ENCODE data around the gene RCSD1. TPM values are rescaled to one million over a fixed set of nuclear protein-coding genes. Genes with fewer than 3 reads are reported as not detected.

RCSD1 gene
- total and polyA plus RNA-seq, 10 of the 15 experiments (the other 5 are each of a cell fraction or from before 2014, with no cell fraction given) = 11.4 to 78.3 (median 71.6) TPM

- SMC1A ChIA-PET (ENCODE audit: uncharacterized antibody, unreplicated experiment) = no interaction called here
- CTCF ChIA-PET = no interaction called here
- no peak overlapping the region for H3K4me2 ChIP-seq (ENCODE audit: control insufficient read depth, insufficient read depth)
- H3K79me2 ChIP-seq (ENCODE audit: control insufficient read depth, insufficient read depth, low read length) = peaks cover 45% of the 10 kb centered on the region
- RAD21 ChIA-PET (ENCODE audit: unreplicated experiment) = no interaction called here
- H3K9ac ChIP-seq (ENCODE audit: control insufficient read depth, insufficient read depth, low read length) = no peak overlapping the region
- H2AFZ ChIP-seq (ENCODE audit: control insufficient read depth, low read depth, low read length) = no peak overlapping the region
- no TSS peak for BruUV-seq (replicated peaks)
- in situ Hi-C loops (cut with MboI) = no loop called here
- 0 out of 4 replicates have a peak, but pooled peaks cover 0 to 3% of the 10 kb centered on the region in 2 experiments for H3K36me3 ChIP-seq (ENCODE audit: control insufficient read depth in 2 of 2, insufficient read depth in 2 of 2, low read length in 1 of 2)
- no peaks in the 10 kb centered on the region for H3K9me3 ChIP-seq (replicated peaks; ENCODE audit: control insufficient read depth, insufficient read depth, low read length)
- no peak overlapping the region for H3K27ac ChIP-seq (ENCODE audit: control insufficient read depth, insufficient read depth)
- no peaks in the 10 kb centered on the region for H3K27me3 ChIP-seq (replicated peaks in 1 of 2; ENCODE audit: control insufficient read depth in 2 of 2, insufficient read depth in 2 of 2, low read length in 1 of 2)
- FAIRE-seq (no peak), ATAC-seq (no peak), DNase-seq (ENCODE audit: low read depth, low spot score) (no peak)
- 97% methylated on average over 3 of the region's 3 CpGs for WGBS (ENCODE audit: insufficient coverage, insufficient replicate concordance, low lambda C conversion rate, missing lambda C conversion rate)
- H3K4me1 ChIP-seq (ENCODE audit: control insufficient read depth, insufficient read depth, low read length) = peaks cover 10% of the 10 kb centered on the region
- H3K4me3 ChIP-seq = no peak overlapping the region
- no peaks in the 10 kb centered on the region for H4K20me1 ChIP-seq (ENCODE audit: control insufficient read depth, insufficient read depth)
- intact Hi-C loops (cut with micrococcal nuclease; ENCODE audit: unreplicated experiment) = no loop called here
- POLR2A ChIA-PET = no interaction called here
- TF ChIP-seq PKNOX1 (IDR thresholded peaks at IDR 0.05) = no peak
- TF ChIP-seq ZBTB11 (CRISPR knock-in tag; IDR thresholded peaks at IDR 0.05) = no peak
- no peak for TF ChIP-seq TAF1 (IDR thresholded peaks at IDR 0.05; ENCODE audit: borderline replicate concordance, low read depth, low read length)
- TF ChIP-seq BHLHE40 (IDR thresholded peaks at IDR 0.05; ENCODE audit: borderline replicate concordance in 1 of 2, low read depth in 2 of 2, low read length in 1 of 2) = no peak
- TF ChIP-seq, protein P1, sequence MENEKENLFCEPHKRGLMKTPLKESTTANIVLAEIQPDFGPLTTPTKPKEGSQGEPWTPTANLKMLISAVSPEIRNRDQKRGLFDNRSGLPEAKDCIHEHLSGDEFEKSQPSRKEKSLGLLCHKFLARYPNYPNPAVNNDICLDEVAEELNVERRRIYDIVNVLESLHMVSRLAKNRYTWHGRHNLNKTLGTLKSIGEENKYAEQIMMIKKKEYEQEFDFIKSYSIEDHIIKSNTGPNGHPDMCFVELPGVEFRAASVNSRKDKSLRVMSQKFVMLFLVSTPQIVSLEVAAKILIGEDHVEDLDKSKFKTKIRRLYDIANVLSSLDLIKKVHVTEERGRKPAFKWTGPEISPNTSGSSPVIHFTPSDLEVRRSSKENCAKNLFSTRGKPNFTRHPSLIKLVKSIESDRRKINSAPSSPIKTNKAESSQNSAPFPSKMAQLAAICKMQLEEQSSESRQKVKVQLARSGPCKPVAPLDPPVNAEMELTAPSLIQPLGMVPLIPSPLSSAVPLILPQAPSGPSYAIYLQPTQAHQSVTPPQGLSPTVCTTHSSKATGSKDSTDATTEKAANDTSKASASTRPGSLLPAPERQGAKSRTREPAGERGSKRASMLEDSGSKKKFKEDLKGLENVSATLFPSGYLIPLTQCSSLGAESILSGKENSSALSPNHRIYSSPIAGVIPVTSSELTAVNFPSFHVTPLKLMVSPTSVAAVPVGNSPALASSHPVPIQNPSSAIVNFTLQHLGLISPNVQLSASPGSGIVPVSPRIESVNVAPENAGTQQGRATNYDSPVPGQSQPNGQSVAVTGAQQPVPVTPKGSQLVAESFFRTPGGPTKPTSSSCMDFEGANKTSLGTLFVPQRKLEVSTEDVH (IDR thresholded peaks at IDR 0.05; ENCODE audit: low read depth, partially characterized antibody) = no peak
- no peak for TF ChIP-seq EP300 (IDR thresholded peaks at IDR 0.05; ENCODE audit: borderline replicate concordance in 1 of 2, control insufficient read depth in 1 of 2, low read depth in 2 of 2, low read length in 2 of 2)
- TF ChIP-seq, protein P2, sequence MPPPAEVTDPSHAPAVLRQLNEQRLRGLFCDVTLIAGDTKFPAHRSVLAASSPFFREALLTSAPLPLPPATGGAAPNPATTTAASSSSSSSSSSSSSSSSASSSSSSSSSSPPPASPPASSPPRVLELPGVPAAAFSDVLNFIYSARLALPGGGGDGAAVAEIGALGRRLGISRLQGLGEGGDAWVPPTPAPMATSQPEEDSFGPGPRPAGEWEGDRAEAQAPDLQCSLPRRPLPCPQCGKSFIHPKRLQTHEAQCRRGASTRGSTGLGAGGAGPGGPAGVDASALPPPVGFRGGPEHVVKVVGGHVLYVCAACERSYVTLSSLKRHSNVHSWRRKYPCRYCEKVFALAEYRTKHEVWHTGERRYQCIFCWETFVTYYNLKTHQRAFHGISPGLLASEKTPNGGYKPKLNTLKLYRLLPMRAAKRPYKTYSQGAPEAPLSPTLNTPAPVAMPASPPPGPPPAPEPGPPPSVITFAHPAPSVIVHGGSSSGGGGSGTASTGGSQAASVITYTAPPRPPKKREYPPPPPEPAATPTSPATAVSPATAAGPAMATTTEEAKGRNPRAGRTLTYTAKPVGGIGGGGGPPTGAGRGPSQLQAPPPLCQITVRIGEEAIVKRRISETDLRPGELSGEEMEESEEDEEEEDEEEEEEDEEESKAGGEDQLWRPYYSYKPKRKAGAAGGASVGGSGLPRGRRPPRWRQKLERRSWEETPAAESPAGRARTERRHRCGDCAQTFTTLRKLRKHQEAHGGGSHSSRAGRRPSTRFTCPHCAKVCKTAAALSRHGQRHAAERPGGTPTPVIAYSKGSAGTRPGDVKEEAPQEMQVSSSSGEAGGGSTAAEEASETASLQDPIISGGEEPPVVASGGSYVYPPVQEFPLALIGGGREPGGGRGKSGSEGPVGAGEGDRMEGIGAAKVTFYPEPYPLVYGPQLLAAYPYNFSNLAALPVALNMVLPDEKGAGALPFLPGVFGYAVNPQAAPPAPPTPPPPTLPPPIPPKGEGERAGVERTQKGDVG (CRISPR knock-in tag; IDR thresholded peaks at IDR 0.05) = no peak
- no peak for TF ChIP-seq MYC (IDR thresholded peaks at IDR 0.05; ENCODE audit: insufficient read depth, insufficient read length, insufficient replicate concordance, low read length, severe bottlenecking)
- no peak for TF ChIP-seq CREM (IDR thresholded peaks at IDR 0.05; ENCODE audit: low read depth)
- no peak for TF ChIP-seq MEF2A (IDR thresholded peaks at IDR 0.05; ENCODE audit: insufficient read depth, low read depth, low read length)
- no peak for TF ChIP-seq IKZF2 (IDR thresholded peaks at IDR 0.05)
- TF ChIP-seq GABPA (IDR thresholded peaks at IDR 0.05; ENCODE audit: low read depth) = no peak
- no peak for TF ChIP-seq YBX1 (IDR thresholded peaks at IDR 0.05)
- no peak for TF ChIP-seq RCOR1 (conservative IDR thresholded peaks at IDR 0.05; ENCODE audit: low read depth, low read length)
Observed at GRCh38 chr1:167744901-167745300, 114.9 kb downstream of the RCSD1 start.

Measured in GM12878 (cell line).